Chondrocyte (in vitro differentiated cells): ENCODE results near the gene ZCWPW1. TPM values are rescaled to one million over a fixed set of nuclear protein-coding genes. Genes with fewer than 3 reads are reported as not detected.

Experiments
- DNase-seq: peaks from one replicate; pipeline ENCODE4 v3.0.0; 2021; ENCODE audit warnings: mixed read lengths, low spot score
- H3K27ac Mint-ChIP-seq: one replicate; pipeline ENCODE4 v1.8.0; 2021; ENCODE audit warnings: mild to moderate bottlenecking, moderate library complexity, mixed read lengths; ENCODE audit not compliant: unreplicated experiment
- H3K27me3 Mint-ChIP-seq: 2 replicates; pipeline ENCODE4 v1.8.0; 2021; ENCODE audit warnings: low read depth, mixed read lengths
- H3K36me3 Mint-ChIP-seq: 2 replicates; pipeline ENCODE4 v1.8.0; 2021; ENCODE audit warnings: low read depth, mixed read lengths
- H3K4me1 Mint-ChIP-seq: 2 replicates; pipeline ENCODE4 v1.8.0; 2021; ENCODE audit warnings: low read depth, mild to moderate bottlenecking, mixed read lengths
- H3K4me3 Mint-ChIP-seq: one replicate; pipeline ENCODE4 v1.8.0; 2021; ENCODE audit warnings: mild to moderate bottlenecking, moderate library complexity, mixed read lengths; ENCODE audit not compliant: unreplicated experiment
- H3K9me3 Mint-ChIP-seq: 2 replicates; pipeline ENCODE4 v1.8.0; 2021; ENCODE audit warnings: low read depth, mixed read lengths
- CTCF ChIP-seq: fragments of 200-600 bp; sonication (generic); IDR thresholded peaks from 2 replicates; pipeline ENCODE4 v1.5.0; 2021; ENCODE audit warnings: antibody characterized with exemption, mild to moderate bottlenecking, moderate library complexity
- total RNA-seq: library from RNA; stranded (reverse); gene quantifications from 3 replicates; pipeline ENCODE4 v1.2.1, GENCODE V29; 2021

Gene ZCWPW1
- total RNA-seq, 1 donor from 2014 or later = 3.8 TPM

GRCh38 chr7:100428967-100429636, 599 bp upstream of the ZCWPW1 start:
- Mint-ChIP-seq H3K36me3 (peaks cover 3% of the 10 kb centered on the region), H3K27me3 (no peaks in the 10 kb centered on the region), H3K27ac (peak overlapping the region; percentile 100), H3K4me3 (peak overlapping the region; percentile 99), H3K9me3 (no peaks in the 10 kb centered on the region), H3K4me1 (peaks cover 36% of the 10 kb centered on the region)
- DNase-seq = peak; percentile 100
- no peak for TF ChIP-seq CTCF

GRCh38 chr7:100427762-100428198, 723 bp downstream of the ZCWPW1 start:
- H3K27ac Mint-ChIP-seq = no peak overlapping the region
- peak overlapping the region; percentile 99 for H3K4me3 Mint-ChIP-seq
- no peaks in the 10 kb centered on the region for H3K9me3 Mint-ChIP-seq
- H3K36me3 Mint-ChIP-seq = peaks cover 3% of the 10 kb centered on the region
- TF ChIP-seq CTCF = no peak
- DNase-seq = peak; percentile 43
- H3K27me3 Mint-ChIP-seq = no peaks in the 10 kb centered on the region
- peaks cover 29% of the 10 kb centered on the region for H3K4me1 Mint-ChIP-seq

DNA sequence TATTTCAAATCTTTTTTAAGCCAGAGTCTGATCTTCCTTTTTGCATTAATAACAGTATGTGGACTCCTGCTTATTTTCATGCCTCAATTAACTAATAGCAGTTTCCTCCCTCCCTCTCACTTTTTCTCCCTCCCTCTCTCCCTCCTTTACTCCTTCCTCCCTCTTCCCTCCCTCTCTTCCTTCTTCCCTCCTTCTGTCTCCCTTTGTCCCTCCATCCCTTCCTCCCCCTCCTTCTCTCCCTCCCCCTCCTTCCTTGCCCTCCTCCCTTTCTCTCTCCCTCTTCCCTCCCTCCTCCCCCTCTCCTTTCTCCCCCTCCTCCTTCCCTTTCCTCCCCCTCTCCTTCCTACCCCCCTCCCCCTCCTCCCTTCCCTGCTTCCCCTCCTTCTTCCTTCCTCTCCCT, 2.0 kb downstream of the ZCWPW1 start:
- Mint-ChIP-seq H3K36me3 (peaks cover 2% of the 10 kb centered on the region), H3K4me3 (no peak overlapping the region), H3K27ac (no peak overlapping the region), H3K9me3 (no peaks in the 10 kb centered on the region), H3K4me1 (peaks cover 17% of the 10 kb centered on the region), H3K27me3 (no peaks in the 10 kb centered on the region)
- no peak for TF ChIP-seq CTCF
- DNase-seq = no peak

DNA sequence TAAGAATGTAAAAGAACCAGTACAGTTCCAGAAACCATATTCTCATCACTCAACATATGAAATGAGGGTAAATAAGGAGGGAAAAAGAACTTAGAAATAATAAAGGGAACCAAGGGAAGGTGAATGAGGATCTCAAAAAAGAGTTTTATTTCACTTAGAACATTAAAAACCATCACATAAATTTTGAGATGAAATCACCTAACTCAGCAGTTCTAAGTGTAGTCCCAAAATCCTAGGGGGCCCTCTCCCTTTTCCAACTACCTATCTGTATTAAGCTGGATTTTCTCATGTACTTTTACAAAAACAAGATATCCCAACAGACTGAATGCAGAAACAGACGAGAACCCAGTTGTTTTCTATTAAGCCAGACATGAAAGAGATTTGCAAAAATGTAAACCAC, 3.2 kb downstream of the ZCWPW1 start:
- no peak for TF ChIP-seq CTCF
- no peak overlapping the region for H3K4me3 Mint-ChIP-seq
- H3K9me3 Mint-ChIP-seq = no peaks in the 10 kb centered on the region
- peaks cover 8% of the 10 kb centered on the region for H3K4me1 Mint-ChIP-seq
- peaks cover 1% of the 10 kb centered on the region for H3K36me3 Mint-ChIP-seq
- no peaks in the 10 kb centered on the region for H3K27me3 Mint-ChIP-seq
- H3K27ac Mint-ChIP-seq = no peak overlapping the region
- DNase-seq = no peak

DNA sequence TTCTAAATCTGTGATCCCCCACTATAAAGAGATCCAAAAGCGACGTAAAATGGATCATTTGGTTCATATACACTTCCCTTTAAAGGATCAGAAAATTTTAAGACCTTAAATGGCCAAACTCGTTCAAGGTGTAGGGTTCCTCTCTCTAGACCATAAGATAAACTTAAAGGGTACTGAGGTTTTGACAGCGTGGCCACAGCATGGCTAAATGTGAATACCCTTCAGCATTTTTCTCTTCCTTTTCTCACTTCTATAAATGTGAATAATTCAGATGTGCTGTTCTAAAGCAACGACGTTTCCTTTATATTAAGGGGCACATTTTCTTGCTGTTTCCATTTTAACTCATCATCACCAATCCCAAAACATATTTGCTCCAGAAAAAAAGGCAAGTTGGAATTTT, 5.2 kb downstream of the ZCWPW1 start:
- Mint-ChIP-seq H3K4me3 (no peak overlapping the region), H3K4me1 (peaks cover 14% of the 10 kb centered on the region), H3K9me3 (no peaks in the 10 kb centered on the region), H3K27ac (no peak overlapping the region), H3K27me3 (no peaks in the 10 kb centered on the region), H3K36me3 (no peaks in the 10 kb centered on the region)
- no peak for DNase-seq
- TF ChIP-seq CTCF = no peak
